ENCODE results near the gene FAM120A. TPM values are rescaled to one million over a fixed set of nuclear protein-coding genes. Genes with fewer than 3 reads are reported as not detected.

FAM120A gene
- total and polyA plus RNA-seq, 2 of the 13 experiments (the other 11 are each of a cell fraction or from before 2014, with no cell fraction given) = 41.3 to 44.4 TPM

DNA sequence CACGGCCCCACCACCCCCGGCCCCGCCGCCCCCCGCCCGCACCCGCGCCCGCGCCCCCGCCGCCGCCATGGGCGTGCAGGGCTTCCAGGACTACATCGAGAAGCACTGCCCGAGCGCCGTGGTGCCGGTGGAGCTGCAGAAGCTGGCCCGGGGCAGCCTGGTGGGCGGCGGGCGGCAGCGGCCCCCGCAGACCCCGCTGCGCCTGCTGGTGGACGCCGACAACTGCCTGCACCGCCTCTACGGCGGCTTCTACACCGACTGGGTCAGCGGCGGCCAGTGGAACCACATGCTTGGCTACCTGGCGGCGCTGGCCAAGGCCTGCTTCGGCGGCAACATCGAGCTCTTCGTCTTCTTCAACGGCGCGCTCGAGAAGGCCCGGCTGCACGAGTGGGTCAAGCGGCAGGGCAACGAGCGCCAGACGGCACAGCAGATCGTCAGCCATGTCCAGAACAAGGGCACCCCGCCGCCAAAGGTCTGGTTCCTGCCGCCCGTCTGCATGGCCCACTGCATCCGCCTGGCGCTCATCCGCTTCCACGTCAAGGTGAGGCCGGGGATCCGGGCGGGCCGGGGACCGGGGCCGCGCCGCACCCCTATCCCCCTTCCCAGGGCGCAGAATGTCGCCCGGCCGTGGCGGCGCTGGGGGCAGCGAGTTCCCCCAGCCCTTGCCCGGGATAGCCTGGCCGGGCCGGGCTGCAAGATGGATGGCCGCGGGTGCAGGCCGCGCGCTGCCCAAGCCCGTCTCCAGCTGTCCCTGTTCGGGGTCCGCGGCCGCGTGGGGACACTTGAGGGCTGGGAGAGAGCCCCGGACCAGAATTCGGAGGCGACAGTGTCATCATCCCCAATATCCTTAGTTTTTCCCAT lies 594 bp downstream of the FAM120A start (continued):
- TF ChIP-seq GATAD1 (CRISPR knock-in tag; IDR thresholded peaks at IDR 0.05) (no peak), ZNF12 (CRISPR knock-in tag; IDR thresholded peaks at IDR 0.05) (no peak; the same call in 1 of the 2 replicates), ZNF44 (CRISPR knock-in tag; IDR thresholded peaks at IDR 0.05) (peak; percentile 50; the same call in 1 of the 2 replicates), NR2F2 (IDR thresholded peaks at IDR 0.05; ENCODE audit: borderline replicate concordance, low read depth) (no peak), RFX3 (CRISPR knock-in tag; IDR thresholded peaks at IDR 0.05) (no peak), CREB1 (IDR thresholded peaks at IDR 0.05) (no peak), CREB1 (CRISPR knock-in tag; IDR thresholded peaks at IDR 0.05) (no peak), ZNF788 (CRISPR knock-in tag; IDR thresholded peaks at IDR 0.05; ENCODE audit: borderline replicate concordance) (peak; percentile 48; the same call in 1 of the 2 replicates), IRF2 (CRISPR knock-in tag; IDR thresholded peaks at IDR 0.05) (no peak), ZNF232 (CRISPR knock-in tag; IDR thresholded peaks at IDR 0.05; ENCODE audit: borderline replicate concordance) (no peak), HDAC6 (IDR thresholded peaks at IDR 0.05; ENCODE audit: low read depth, low read length) (no peak), NONO (IDR thresholded peaks at IDR 0.05) (no peak), NONO (CRISPR knock-in tag; conservative IDR thresholded peaks at IDR 0.05) (0 out of 2 replicates have a peak, but pooled peaks have one; percentile 32), SIN3B (IDR thresholded peaks at IDR 0.05; ENCODE audit: low read length) (no peak), ZNF768 (CRISPR knock-in tag; IDR thresholded peaks at IDR 0.05) (peak; percentile 73; the same call in 1 of the 2 replicates), TOPORS (CRISPR knock-in tag; IDR thresholded peaks at IDR 0.05) (no peak), ZNF350 (CRISPR knock-in tag; IDR thresholded peaks at IDR 0.05; ENCODE audit: borderline replicate concordance, low read depth) (no peak), ERF (CRISPR knock-in tag; IDR thresholded peaks at IDR 0.05) (no peak), KDM2A (CRISPR knock-in tag; IDR thresholded peaks at IDR 0.05; ENCODE audit: borderline replicate concordance, low read depth) (peak; percentile 26; the same call in 1 of the 2 replicates)
- TF ChIP-seq, protein P1, sequence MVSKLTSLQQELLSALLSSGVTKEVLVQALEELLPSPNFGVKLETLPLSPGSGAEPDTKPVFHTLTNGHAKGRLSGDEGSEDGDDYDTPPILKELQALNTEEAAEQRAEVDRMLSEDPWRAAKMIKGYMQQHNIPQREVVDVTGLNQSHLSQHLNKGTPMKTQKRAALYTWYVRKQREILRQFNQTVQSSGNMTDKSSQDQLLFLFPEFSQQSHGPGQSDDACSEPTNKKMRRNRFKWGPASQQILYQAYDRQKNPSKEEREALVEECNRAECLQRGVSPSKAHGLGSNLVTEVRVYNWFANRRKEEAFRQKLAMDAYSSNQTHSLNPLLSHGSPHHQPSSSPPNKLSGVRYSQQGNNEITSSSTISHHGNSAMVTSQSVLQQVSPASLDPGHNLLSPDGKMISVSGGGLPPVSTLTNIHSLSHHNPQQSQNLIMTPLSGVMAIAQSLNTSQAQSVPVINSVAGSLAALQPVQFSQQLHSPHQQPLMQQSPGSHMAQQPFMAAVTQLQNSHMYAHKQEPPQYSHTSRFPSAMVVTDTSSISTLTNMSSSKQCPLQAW (CRISPR knock-in tag; IDR thresholded peaks at IDR 0.05) = no peak
- TF ChIP-seq, protein P2, sequence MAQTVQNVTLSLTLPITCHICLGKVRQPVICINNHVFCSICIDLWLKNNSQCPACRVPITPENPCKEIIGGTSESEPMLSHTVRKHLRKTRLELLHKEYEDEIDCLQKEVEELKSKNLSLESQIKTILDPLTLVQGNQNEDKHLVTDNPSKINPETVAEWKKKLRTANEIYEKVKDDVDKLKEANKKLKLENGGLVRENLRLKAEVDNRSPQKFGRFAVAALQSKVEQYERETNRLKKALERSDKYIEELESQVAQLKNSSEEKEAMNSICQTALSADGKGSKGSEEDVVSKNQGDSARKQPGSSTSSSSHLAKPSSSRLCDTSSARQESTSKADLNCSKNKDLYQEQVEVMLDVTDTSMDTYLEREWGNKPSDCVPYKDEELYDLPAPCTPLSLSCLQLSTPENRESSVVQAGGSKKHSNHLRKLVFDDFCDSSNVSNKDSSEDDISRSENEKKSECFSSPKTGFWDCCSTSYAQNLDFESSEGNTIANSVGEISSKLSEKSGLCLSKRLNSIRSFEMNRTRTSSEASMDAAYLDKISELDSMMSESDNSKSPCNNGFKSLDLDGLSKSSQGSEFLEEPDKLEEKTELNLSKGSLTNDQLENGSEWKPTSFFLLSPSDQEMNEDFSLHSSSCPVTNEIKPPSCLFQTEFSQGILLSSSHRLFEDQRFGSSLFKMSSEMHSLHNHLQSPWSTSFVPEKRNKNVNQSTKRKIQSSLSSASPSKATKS (CRISPR knock-in tag; IDR thresholded peaks at IDR 0.05) = no peak
- TF ChIP-seq, protein P3, sequence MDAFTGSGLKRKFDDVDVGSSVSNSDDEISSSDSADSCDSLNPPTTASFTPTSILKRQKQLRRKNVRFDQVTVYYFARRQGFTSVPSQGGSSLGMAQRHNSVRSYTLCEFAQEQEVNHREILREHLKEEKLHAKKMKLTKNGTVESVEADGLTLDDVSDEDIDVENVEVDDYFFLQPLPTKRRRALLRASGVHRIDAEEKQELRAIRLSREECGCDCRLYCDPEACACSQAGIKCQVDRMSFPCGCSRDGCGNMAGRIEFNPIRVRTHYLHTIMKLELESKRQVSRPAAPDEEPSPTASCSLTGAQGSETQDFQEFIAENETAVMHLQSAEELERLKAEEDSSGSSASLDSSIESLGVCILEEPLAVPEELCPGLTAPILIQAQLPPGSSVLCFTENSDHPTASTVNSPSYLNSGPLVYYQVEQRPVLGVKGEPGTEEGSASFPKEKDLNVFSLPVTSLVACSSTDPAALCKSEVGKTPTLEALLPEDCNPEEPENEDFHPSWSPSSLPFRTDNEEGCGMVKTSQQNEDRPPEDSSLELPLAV (CRISPR knock-in tag; conservative IDR thresholded peaks at IDR 0.05; ENCODE audit: low read depth) = no peak
- TF ChIP-seq, protein P4, sequence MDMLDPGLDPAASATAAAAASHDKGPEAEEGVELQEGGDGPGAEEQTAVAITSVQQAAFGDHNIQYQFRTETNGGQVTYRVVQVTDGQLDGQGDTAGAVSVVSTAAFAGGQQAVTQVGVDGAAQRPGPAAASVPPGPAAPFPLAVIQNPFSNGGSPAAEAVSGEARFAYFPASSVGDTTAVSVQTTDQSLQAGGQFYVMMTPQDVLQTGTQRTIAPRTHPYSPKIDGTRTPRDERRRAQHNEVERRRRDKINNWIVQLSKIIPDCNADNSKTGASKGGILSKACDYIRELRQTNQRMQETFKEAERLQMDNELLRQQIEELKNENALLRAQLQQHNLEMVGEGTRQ (IDR thresholded peaks at IDR 0.05; ENCODE audit: low read depth, low read length) = no peak
- TF ChIP-seq, protein P4 (CRISPR knock-in tag; IDR thresholded peaks at IDR 0.05; ENCODE audit: borderline replicate concordance) = no peak

Data from HepG2 (cell line).